ENCODE measurements around the gene MTR. TPM values are rescaled to one million over a fixed set of nuclear protein-coding genes. Genes with fewer than 3 reads are reported as not detected.

MTR gene
- total RNA-seq, 4 donors from 2014 or later, result 42.3 to 55.3 (median 44.7) TPM

DNA sequence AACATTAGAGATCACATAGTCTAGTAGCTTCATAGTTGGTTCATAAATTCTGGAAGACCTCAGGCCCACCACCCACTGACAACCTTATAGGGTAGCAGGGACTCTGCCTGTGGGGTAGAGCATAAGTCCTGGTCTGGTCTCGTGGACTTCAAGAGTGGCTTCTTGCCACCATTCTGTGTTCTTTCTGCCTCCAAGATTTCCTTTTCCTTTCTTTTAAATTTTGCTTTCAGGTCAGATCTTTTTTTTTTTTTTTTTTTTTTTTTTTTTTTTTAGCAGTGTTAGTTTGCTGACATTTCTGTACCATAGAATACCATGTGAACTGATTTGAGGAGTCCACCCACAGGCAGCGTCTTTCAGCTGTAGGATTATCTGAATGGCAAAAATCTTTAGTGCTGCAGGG lies 28.5 kb downstream of the MTR start:
- Histone ChIP-seq H3K9me3 (no peaks in the 10 kb centered on the region), H3K4me3 (no peak overlapping the region), H3K36me3 (peaks cover 0 to 59% (median 3%) of the 10 kb centered on the region in 3 donors), H3K27me3 (no peaks in the 10 kb centered on the region), H3K27ac (no peak overlapping the region), H3K4me1 (peaks cover 0 to 10% (median 0%) of the 10 kb centered on the region in 4 donors)
- TF ChIP-seq, protein P1, sequence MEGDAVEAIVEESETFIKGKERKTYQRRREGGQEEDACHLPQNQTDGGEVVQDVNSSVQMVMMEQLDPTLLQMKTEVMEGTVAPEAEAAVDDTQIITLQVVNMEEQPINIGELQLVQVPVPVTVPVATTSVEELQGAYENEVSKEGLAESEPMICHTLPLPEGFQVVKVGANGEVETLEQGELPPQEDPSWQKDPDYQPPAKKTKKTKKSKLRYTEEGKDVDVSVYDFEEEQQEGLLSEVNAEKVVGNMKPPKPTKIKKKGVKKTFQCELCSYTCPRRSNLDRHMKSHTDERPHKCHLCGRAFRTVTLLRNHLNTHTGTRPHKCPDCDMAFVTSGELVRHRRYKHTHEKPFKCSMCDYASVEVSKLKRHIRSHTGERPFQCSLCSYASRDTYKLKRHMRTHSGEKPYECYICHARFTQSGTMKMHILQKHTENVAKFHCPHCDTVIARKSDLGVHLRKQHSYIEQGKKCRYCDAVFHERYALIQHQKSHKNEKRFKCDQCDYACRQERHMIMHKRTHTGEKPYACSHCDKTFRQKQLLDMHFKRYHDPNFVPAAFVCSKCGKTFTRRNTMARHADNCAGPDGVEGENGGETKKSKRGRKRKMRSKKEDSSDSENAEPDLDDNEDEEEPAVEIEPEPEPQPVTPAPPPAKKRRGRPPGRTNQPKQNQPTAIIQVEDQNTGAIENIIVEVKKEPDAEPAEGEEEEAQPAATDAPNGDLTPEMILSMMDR (IDR thresholded peaks at IDR 0.05), result no peak
- no peak for TF ChIP-seq POLR2A (IDR thresholded peaks at IDR 0.05)
- 95 to 98% methylated on average over 2 of the region's 2 CpGs for WGBS, 2 donors
- no peak for DNase-seq (ENCODE audit: low spot score in 2 of 2)

DNA sequence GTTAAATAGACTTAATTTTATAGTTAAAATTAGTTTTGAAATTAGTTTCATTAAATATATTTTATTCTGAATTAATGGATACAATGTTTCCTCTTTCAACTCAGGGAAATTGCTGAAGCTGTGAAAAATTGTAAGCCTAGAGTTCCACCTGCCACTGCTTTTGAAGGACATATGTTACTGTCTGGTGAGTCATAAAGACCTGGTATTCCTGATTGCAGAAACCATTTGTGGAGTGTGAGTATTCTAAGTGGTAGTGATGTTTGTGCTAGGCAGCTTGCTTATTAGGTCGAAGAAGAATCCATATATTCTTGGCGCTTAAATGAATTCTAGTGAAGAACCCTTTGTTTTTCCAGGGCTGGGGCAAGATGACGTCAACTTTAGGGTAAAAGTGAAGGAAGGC lies 34.0 kb downstream of the MTR start:
- H3K4me1 ChIP-seq, result peaks cover 0 to 25% (median 0%) of the 10 kb centered on the region in 4 donors
- no peaks in the 10 kb centered on the region for H3K27me3 ChIP-seq
- DNase-seq (ENCODE audit: low spot score in 2 of 2), result no peak
- peaks cover 0 to 80% (median 14%) of the 10 kb centered on the region in 3 donors for H3K36me3 ChIP-seq
- H3K9me3 ChIP-seq, result no peaks in the 10 kb centered on the region
- TF ChIP-seq, protein P1 (IDR thresholded peaks at IDR 0.05), result no peak
- no peak for TF ChIP-seq EP300 (IDR thresholded peaks at IDR 0.05)
- no peak for TF ChIP-seq POLR2A (IDR thresholded peaks at IDR 0.05)
- H3K4me3 ChIP-seq, result no peak overlapping the region
- peak overlapping the region in 3 of 4 donors; percentile 3 to 72 (median 71) for H3K27ac ChIP-seq
- 79 to 80% methylated on average over 3 of the region's 3 CpGs for WGBS, 2 donors

DNA sequence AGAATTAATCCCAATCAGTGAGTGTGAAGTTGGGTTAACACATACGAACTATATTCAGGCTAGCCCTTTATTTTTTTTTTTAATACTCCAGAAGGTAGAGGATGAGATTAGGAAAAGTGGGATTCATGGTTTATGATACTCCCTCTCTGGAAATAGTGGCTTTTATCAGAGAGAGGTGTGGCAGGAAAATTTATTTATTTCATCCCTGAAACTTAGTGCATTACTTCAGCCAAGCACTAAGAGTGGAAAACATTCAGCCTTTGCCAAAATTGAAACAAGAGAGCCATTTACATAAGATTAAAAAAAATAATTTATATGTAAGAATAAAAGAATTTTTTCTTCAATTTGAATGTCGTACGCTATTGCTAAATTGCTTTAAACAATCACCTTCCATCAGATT lies 35.0 kb downstream of the MTR start:
- peak overlapping the region; percentile 3 to 72 (median 47) for H3K27ac ChIP-seq
- H3K36me3 ChIP-seq, result peaks cover 0 to 85% (median 14%) of the 10 kb centered on the region in 3 donors
- H3K4me1 ChIP-seq, result peaks cover 0 to 18% (median 0%) of the 10 kb centered on the region in 4 donors
- TF ChIP-seq, protein P1 (IDR thresholded peaks at IDR 0.05), result no peak
- TF ChIP-seq EP300 (IDR thresholded peaks at IDR 0.05) (no peak), POLR2A (IDR thresholded peaks at IDR 0.05) (no peak)
- no peaks in the 10 kb centered on the region for H3K27me3 ChIP-seq
- no peak overlapping the region for H3K4me3 ChIP-seq
- WGBS, 2 donors, result 37% methylated on average over 3 of the region's 3 CpGs
- H3K9me3 ChIP-seq, result no peaks in the 10 kb centered on the region
- DNase-seq (ENCODE audit: low spot score in 2 of 2), result no peak

DNA sequence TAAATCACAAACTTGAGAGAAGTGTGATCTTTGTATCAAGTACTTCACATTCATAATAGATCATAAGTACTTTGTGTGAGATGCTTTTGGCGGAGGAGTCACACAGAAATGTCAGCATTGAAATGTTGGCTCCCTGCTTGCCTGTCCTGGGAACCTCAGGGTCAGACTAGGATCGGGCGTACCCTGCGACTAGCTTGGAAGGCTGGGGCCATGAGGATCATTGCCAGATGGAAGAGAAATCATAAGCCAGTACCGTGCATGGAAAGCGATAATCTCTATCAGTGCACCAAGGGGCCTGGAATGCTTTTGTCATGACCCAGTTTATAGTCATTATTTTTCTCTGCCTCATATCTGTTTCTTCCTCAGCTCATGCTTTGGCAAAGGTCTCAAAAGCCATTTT lies 35.5 kb downstream of the MTR start:
- Histone ChIP-seq H3K9me3 (no peaks in the 10 kb centered on the region), H3K36me3 (peaks cover 0 to 85% (median 14%) of the 10 kb centered on the region in 3 donors), H3K4me3 (no peak overlapping the region), H3K27ac (peak overlapping the region; percentile 6 to 72 (median 47)), H3K4me1 (peaks cover 0 to 18% (median 0%) of the 10 kb centered on the region in 4 donors), H3K27me3 (no peaks in the 10 kb centered on the region)
- 17 to 38% methylated on average over 6 of the region's 6 CpGs for WGBS, 2 donors
- peak in 1 of 2 donors; percentile 21 for TF ChIP-seq EP300 (IDR thresholded peaks at IDR 0.05)
- TF ChIP-seq, protein P1 (IDR thresholded peaks at IDR 0.05), result no peak
- DNase-seq (ENCODE audit: low spot score in 2 of 2), result no peak

DNA sequence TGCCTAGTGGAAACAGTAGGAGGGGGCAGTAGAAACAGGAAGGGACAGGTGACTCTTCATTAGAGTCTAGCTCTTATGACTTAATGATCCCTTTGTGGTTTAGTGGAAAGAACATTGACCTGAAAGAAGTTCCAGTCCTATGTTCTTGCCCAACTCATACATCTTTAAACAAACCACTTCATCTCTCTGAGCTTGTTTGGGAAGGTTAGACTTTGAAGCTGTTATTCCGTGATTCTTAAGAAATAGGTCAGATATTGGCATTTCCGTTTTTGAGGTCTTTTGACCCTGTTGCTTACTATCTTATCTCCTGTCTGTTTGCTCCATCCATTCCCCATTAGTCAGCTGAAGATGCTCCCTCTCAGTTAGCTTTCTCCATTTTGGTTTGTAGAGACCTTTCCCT lies 38.5 kb downstream of the MTR start:
- TF ChIP-seq POLR2A (IDR thresholded peaks at IDR 0.05) (no peak), EP300 (IDR thresholded peaks at IDR 0.05) (no peak)
- no peak for DNase-seq (ENCODE audit: low spot score in 2 of 2)
- 97 to 98% methylated on average over 2 of the region's 2 CpGs for WGBS, 2 donors
- no peaks in the 10 kb centered on the region for H3K9me3 ChIP-seq
- H3K27ac ChIP-seq, result no peak overlapping the region
- no peaks in the 10 kb centered on the region for H3K27me3 ChIP-seq
- no peak overlapping the region for H3K4me3 ChIP-seq
- peaks cover 0 to 95% (median 23%) of the 10 kb centered on the region in 3 donors for H3K36me3 ChIP-seq
- peaks cover 0 to 18% (median 0%) of the 10 kb centered on the region in 4 donors for H3K4me1 ChIP-seq

DNA sequence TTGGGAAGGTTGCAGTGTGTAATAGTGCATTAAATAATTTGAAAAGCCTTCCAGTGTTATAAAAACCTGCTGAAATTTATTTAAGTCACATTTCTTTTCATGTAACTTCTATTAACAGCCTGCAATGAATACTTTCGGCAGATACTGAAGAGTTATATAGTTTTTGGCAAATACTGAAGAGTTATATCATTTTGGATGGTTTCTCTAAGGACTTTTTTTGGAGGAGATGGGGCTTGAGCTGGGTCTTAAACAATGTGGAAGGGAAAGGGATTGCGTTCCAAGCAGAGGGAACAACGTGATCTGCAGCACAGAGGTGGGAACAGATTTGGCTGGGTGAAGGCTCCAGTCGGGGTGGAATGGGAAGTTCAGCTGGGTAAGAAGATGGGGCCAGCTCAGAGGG lies 39.8 kb downstream of the MTR start:
- no peak for DNase-seq (ENCODE audit: low spot score in 2 of 2)
- H3K4me3 ChIP-seq, result no peak overlapping the region
- 79 to 81% methylated on average over 4 of the region's 4 CpGs for WGBS, 2 donors
- no peak overlapping the region for H3K27ac ChIP-seq
- H3K27me3 ChIP-seq, result no peaks in the 10 kb centered on the region
- no peaks in the 10 kb centered on the region for H3K9me3 ChIP-seq
- H3K36me3 ChIP-seq, result peaks cover 0 to 96% (median 22%) of the 10 kb centered on the region in 3 donors
- TF ChIP-seq EP300 (IDR thresholded peaks at IDR 0.05) (no peak), POLR2A (IDR thresholded peaks at IDR 0.05) (no peak)
- TF ChIP-seq, protein P1 (IDR thresholded peaks at IDR 0.05), result no peak
- peaks cover 0 to 12% (median 0%) of the 10 kb centered on the region in 4 donors for H3K4me1 ChIP-seq

Data from tibial nerve (tissue), 4 donors.